Cardiac septum (tissue), 1 donor: ENCODE data around the gene ENTPD1. TPM values are rescaled to one million over a fixed set of nuclear protein-coding genes. Genes with fewer than 3 reads are reported as not detected.
"Not testable (repeated sequence)": the region's sequence is repeated elsewhere in the genome, so short reads cannot be mapped to it uniquely, and the experiment has no call there.

Source experiments
- DNase-seq: peaks from one replicate; pipeline ENCODE4 v3.0.0-alpha.2; 2020; ENCODE audit warnings: low spot score
- intact Hi-C: fragments of 100-400 bp; cut with DNase I; formaldehyde crosslinking; loops from one replicate; pipeline ENCODE4 v1.14.0; 2022
- total RNA-seq: library from RNA; stranded (reverse); fragmentation: NEBNext Ultra II Directional; extraction: Animal tissue kit (Norgen Biotek cat#: 25700); gene quantifications from one replicate; pipeline ENCODE4 v1.2.1, GENCODE V29; 2021
- donor health status: DM: no; HTN: no; CAD: no.

The ENTPD1 gene
- total RNA-seq, 1 donor from 2014 or later = 14.7 TPM

- DNase-seq = no peak
- intact Hi-C loops = loop anchor here (1.0 to 5.0 kb wide), 2 partner anchors 100 to 148 kb away; no protein-coding TSS in a partner anchor
Measured at GRCh38 chr10:95841661-95842498, 85.9 kb downstream of the ENTPD1 start.

- intact Hi-C loops = no loop called here
- DNase-seq = no peak
Measured at GRCh38 chr10:95845411-95845810, 89.4 kb downstream of the ENTPD1 start.

DNA sequence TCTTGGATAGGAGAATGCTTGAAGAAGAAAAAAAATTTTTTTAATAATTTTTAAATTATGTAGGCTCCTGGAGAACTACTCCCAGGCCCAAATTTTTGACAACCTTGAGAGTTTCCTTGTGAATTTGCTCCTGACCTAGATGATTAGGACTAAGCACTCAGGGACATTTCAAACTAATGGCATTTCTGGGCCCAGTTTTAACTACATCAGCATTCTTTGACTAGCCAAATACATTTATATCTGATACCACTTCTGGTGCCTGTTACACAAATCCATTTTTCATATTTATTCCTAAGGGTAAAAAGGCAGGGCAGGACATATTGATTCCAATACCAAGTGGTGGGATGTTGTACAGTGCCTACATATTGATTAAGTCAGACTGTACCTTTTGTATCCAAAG lies 91.0 kb downstream of the ENTPD1 start:
- intact Hi-C loops = no loop called here
- no peak for DNase-seq

- no peak for DNase-seq
- intact Hi-C loops = no loop called here
Measured at GRCh38 chr10:95848841-95849240, 92.9 kb downstream of the ENTPD1 start.

DNA sequence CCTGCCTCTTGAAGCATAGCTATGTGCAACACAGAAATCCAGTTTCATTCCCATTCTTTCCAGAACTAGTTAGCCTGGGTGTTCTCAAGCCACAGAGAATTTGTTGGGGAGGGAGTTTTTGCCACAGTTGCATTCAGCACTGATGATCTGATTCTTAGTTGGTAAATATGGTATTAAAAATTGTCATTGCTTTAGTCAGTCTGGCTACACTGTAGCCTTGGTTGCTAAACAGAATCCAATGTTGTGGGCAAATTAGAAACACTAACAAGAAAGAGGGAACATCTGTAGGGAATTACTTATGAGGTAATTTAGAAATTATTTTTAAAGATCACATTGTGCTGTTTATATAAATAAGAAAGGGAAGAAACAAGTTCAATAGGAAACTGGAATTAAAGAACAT lies 94.8 kb downstream of the ENTPD1 start:
- DNase-seq = no peak

DNA sequence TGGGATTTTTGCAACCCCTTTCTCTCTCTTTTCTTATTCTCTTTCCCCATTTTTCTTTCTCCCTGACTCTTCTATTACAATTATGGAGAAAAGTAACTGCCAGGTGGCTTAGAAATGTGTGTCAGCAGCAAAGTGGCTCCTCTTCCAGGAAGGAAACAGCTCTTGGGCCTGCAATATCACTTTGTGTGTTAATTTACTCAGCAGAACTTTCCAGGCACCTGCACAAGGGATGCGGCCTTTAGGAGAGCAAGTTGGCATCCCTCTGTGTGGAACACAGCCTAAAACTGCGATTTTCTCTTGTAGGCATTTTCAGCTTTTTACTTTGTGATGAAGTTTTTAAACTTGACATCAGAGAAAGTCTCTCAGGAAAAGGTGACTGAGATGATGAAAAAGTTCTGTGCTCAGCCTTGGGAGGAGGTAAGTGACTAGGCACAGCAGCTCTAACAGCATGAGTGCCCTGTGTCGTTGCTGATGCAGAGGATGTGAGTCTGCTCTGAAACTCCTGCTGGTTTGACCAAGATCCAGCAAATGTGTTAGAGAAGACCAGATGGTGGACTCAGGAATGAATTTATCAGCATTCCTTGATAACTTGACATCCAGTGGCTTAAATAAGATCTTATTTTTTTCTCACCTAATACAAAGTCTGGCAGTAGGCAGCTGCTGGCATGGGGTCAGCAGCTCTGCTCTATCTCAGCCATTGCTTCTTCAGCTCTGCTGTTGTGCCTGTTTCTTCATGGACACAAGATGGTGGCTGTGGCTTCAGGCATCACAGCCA lies 104.4 kb downstream of the ENTPD1 start:
- intact Hi-C loops = loop anchor here (10.0 kb wide), 1 partner anchor 486 kb away; no protein-coding TSS in a partner anchor
- DNase-seq = no peak

More for the DNA sequence above, 94.8 kb downstream of the ENTPD1 start:
- intact Hi-C loops = no loop called here

GRCh38 chr10:95861386-95861785 lies 105.4 kb downstream of the ENTPD1 start:
- DNase-seq = no peak
- intact Hi-C loops = loop anchor here (10.0 kb wide), 1 partner anchor 487 kb away; no protein-coding TSS in a partner anchor

DNA sequence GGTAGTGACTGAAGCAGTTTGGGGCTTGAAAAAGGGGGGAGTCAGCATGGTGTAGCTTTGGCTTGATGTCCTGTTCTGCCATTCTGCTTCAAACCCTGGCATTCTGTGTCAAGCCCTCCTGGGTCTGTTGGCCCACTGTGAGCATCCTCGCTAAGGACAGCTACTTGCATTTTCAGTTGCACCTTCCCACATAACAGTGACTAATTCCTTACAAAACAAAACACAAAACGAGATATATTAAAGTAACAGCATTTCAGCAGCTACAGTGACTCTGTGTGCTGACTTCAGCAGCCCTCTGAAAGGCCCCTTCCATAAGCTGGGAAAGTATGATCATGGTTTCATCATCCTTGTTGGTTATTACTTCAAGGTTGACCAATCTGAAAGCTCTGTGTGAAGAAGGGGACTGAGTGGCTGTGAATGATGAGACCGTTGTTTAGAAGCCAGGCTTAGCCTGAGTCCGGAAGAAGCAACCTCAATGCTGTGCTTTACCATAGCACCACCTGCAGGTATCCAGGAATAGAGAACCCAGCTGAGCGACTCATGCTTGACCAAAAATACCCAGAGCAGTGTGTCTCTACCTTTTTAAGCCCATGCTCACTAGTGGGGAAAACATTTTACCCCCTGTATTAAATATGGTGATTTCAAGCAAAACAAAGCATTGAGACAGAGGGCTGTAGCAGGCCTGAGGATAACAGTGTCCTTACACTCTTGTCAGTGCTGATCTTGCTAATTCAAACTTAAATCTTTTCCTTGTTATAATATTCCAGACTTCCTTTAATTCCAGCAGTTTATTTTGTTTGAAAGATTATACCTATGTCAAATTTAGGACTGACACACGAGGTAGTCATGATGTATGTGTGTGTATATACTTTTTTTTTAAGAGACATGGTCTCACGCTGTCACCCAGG lies 109.2 kb downstream of the ENTPD1 start:
- DNase-seq = no peak
- intact Hi-C loops = loop anchor here (2.0 to 10.0 kb wide), 2 partner anchors 172 to 490 kb away; partner anchors contain the start of gene TCTN3

DNA sequence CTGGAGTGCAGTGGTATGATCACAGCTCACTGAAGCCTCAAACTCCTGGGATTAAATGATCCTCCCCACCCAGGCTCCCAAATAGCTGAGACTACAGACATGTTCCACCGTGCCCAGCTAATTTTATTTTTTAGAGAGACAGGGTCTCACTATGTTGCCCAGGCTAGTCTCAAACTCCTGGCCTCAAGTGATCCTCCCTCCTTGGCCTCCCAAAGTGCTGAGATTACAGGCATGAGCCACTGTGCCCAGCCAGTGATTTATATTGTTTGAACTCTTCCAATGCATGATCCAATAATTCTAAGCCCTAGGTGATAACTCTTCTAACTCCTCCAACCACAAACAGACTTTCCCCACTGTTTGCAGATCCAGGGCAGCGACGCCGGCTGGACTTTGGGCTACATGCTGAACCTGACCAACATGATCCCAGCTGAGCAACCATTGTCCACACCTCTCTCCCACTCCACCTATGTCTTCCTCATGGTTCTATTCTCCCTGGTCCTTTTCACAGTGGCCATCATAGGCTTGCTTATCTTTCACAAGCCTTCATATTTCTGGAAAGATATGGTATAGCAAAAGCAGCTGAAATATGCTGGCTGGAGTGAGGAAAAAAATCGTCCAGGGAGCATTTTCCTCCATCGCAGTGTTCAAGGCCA lies 110.0 kb downstream of the ENTPD1 start:
- DNase-seq = no peak
- intact Hi-C loops = loop anchor here (2.0 to 10.0 kb wide), 2 partner anchors 173 to 491 kb away; partner anchors contain the start of gene TCTN3

GRCh38 chr10:95866467-95866842 lies 110.5 kb downstream of the ENTPD1 start:
- intact Hi-C loops = loop anchor here (10.0 kb wide), 1 partner anchor 492 kb away; no protein-coding TSS in a partner anchor
- no peak for DNase-seq

GRCh38 chr10:95867866-95868265 lies 111.9 kb downstream of the ENTPD1 start:
- no peak for DNase-seq
- intact Hi-C loops = loop anchor here (10.0 kb wide), 1 partner anchor 493 kb away; no protein-coding TSS in a partner anchor

GRCh38 chr10:95872158-95872711 lies 116.3 kb downstream of the ENTPD1 start:
- DNase-seq = no peak
- intact Hi-C loops = no loop called here

DNA sequence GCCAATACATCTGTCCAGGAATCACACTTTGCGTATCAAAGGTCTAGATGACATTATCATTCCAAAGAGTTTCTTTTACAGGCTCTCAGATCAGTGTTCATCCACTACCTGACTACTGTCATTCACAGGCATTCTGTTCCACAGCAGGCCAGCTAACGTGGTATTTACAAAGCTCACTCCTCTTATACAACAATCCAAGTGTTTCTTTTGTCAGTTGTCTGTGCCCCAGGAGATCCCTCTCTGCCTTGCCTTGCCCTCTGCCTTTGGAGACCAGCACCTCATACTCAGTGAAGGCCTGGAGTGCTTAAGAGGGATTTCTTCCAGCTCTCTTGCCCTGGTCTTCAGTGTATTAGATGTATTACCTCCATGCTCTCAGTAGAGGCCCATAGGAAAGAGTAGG lies 117.2 kb downstream of the ENTPD1 start:
- no peak for DNase-seq
- intact Hi-C loops = no loop called here

- intact Hi-C loops = no loop called here
- no peak for DNase-seq
Measured at GRCh38 chr10:95873651-95874050, 117.7 kb downstream of the ENTPD1 start.

GRCh38 chr10:95874783-95875182 lies 118.8 kb downstream of the ENTPD1 start:
- DNase-seq, intact Hi-C loops: not testable (repeated sequence)

DNA sequence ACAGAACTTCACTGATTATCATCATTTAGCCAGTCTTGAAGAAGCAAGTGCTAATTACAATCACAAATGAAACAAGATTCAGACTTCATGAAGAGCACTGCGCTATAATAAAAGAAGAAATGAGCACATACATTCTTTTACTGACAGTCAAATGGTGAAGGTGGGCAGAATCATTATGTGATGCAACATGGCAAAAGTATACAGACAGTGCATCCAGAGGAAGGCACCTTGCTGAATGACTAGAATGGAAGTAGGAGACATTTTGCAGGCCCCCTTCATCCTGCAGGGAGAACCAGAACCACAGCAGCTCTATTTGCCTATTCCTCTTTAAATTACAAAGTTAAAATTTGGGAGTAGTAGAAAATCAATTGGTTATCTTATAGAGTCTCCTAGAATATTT lies 120.8 kb downstream of the ENTPD1 start:
- DNase-seq = no peak
- intact Hi-C loops = no loop called here

- intact Hi-C loops = no loop called here
- DNase-seq = no peak
Measured at GRCh38 chr10:95877881-95878280, 121.9 kb downstream of the ENTPD1 start.

- intact Hi-C loops = no loop called here
- no peak for DNase-seq
Measured at GRCh38 chr10:95880704-95881103, 124.7 kb downstream of the ENTPD1 start.

DNA sequence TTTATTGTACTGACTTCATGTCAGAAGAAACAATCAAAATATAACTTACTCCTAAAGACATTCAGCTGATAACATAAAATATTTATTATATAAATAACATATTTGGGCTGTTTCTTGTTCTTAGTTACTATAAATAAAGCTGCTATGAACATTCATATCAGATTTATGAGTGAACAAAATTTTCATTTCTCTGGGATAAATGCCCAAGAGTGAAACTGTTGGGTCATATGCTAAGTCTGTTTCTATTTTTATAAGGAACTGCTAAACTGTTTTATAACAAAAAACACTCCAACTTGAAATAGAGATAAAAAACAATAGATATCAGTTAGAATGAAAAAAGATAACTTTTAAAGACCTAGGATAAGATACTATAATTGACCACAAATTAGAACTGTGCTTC lies 125.4 kb downstream of the ENTPD1 start:
- no peak for DNase-seq
- intact Hi-C loops = no loop called here
